ENCODE results near the gene CFAP298. TPM values are rescaled to one million over a fixed set of nuclear protein-coding genes. Genes with fewer than 3 reads are reported as not detected.

CFAP298 gene
- total RNA-seq: 26.9 and 31.4 TPM in 2 replicates

GRCh38 chr21:32612075-32612998 is at the start of gene CFAP298:
Gene CFAP298, minus strand, starts transcription at chr21:32612377. Its CDS starts 134 bp downstream, at chr21:32612243.

GRCh38 chr21:32585042-32585710 is 27.0 kb downstream of the CFAP298 start, which contains the start of gene TCP10L:
Gene TCP10L, minus strand, starts transcription at chr21:32585523. Its CDS starts 1,219 bp downstream, at chr21:32584304.

Other genes starting within 250 kb of the CFAP298 start
- gene URB1, start 219.4 kb downstream of the CFAP298 start, total RNA-seq: 14.4 and 18.6 TPM in 2 replicates
- gene EVA1C, start 199.7 kb downstream of the CFAP298 start, total RNA-seq: 6.9 and 17.4 TPM in 2 replicates
- gene TCP10L, start 26.9 kb downstream of the CFAP298 start, total RNA-seq: not detected in 2 replicates
- gene SYNJ1, start 115.6 kb upstream of the CFAP298 start, total RNA-seq: 1.4 and 3.9 TPM in 2 replicates
- 7.5 and 7.8 TPM in 2 replicates for gene PAXBP1, start 159.4 kb upstream of the CFAP298 start, total RNA-seq